ENCODE measurements around the gene TET2.

- no peak for TF ChIP-seq POLR2A (IDR thresholded peaks at IDR 0.05; ENCODE audit: low read length)
- TF ChIP-seq GATA1 (IDR thresholded peaks at IDR 0.05; ENCODE audit: low read depth, low read length): no peak
These were observed 69.1 kb downstream of the TET2 start for GRCh38 chr4:105215609-105216313.
